Measurements from ENCODE around the gene AIFM2.

AIFM2 gene

GRCh38 chr10:70146489-70147258 lies 14.0 kb upstream of the AIFM2 start, which contains the start of gene TYSND1:
Gene TYSND1, minus strand, starts transcription at chr10:70146700. Its CDS starts 114 bp downstream, at chr10:70146586.
- peak within 1 kb of the TSS; percentile 85 for H3K27ac ChIP-seq
- DNase-seq (ENCODE audit: low read depth, low spot score) = peak; percentile 96

- H3K27ac ChIP-seq = peak overlapping the region; percentile 85
- DNase-seq (ENCODE audit: low read depth, low spot score) = no peak
These were observed 13.3 kb upstream of the AIFM2 start for GRCh38 chr10:70145666-70146488.

- H3K27ac ChIP-seq = peak overlapping the region; percentile 85
- no peak for DNase-seq (ENCODE audit: low read depth, low spot score)
These were observed 12.6 kb upstream of the AIFM2 start for GRCh38 chr10:70145166-70145665.

- H3K27ac ChIP-seq = no peak overlapping the region
- no peak for DNase-seq (ENCODE audit: low read depth, low spot score)
These were observed 11.9 kb upstream of the AIFM2 start for GRCh38 chr10:70144372-70145110.

GRCh38 chr10:70142555-70142954 lies 9.9 kb upstream of the AIFM2 start:
- DNase-seq (ENCODE audit: low read depth, low spot score) = no peak

GRCh38 chr10:70140297-70140696 lies 7.7 kb upstream of the AIFM2 start:
- no peak overlapping the region for H3K27ac ChIP-seq
- no peak for DNase-seq (ENCODE audit: low read depth, low spot score)

More at GRCh38 chr10:70142555-70142954, 9.9 kb upstream of the AIFM2 start:
- no peak overlapping the region for H3K27ac ChIP-seq

- H3K27ac ChIP-seq = no peak overlapping the region
- DNase-seq (ENCODE audit: low read depth, low spot score) = no peak
These were observed 7.3 kb upstream of the AIFM2 start for GRCh38 chr10:70139997-70140250.

- DNase-seq (ENCODE audit: low read depth, low spot score) = no peak
- H3K27ac ChIP-seq = peak overlapping the region; percentile 73
These were observed 6.7 kb upstream of the AIFM2 start for GRCh38 chr10:70139151-70139996.

GRCh38 chr10:70137927-70138883 lies 5.6 kb upstream of the AIFM2 start:
- peak overlapping the region; percentile 73 for H3K27ac ChIP-seq
- DNase-seq (ENCODE audit: low read depth, low spot score) = no peak

- DNase-seq (ENCODE audit: low read depth, low spot score) = no peak
- no peak overlapping the region for H3K27ac ChIP-seq
These were observed 4.5 kb upstream of the AIFM2 start for GRCh38 chr10:70137135-70137534.

GRCh38 chr10:70135684-70136083 lies 3.1 kb upstream of the AIFM2 start:
- DNase-seq (ENCODE audit: low read depth, low spot score) = no peak

GRCh38 chr10:70135046-70135445 lies 2.4 kb upstream of the AIFM2 start:
- H3K27ac ChIP-seq = no peak overlapping the region
- DNase-seq (ENCODE audit: low read depth, low spot score) = no peak

More at GRCh38 chr10:70135684-70136083, 3.1 kb upstream of the AIFM2 start:
- H3K27ac ChIP-seq = no peak overlapping the region

GRCh38 chr10:70131560-70131937 lies 1.1 kb downstream of the AIFM2 start:
- H3K27ac ChIP-seq = peak overlapping the region; percentile 81
- DNase-seq (ENCODE audit: low read depth, low spot score) = no peak

GRCh38 chr10:70130878-70131559 lies 1.6 kb downstream of the AIFM2 start:
- peak overlapping the region; percentile 81 for H3K27ac ChIP-seq
- no peak for DNase-seq (ENCODE audit: low read depth, low spot score)

- H3K27ac ChIP-seq = no peak overlapping the region
- DNase-seq (ENCODE audit: low read depth, low spot score) = no peak
These were observed 5.8 kb downstream of the AIFM2 start for GRCh38 chr10:70126700-70127395.

- no peak overlapping the region for H3K27ac ChIP-seq
- no peak for DNase-seq (ENCODE audit: low read depth, low spot score)
These were observed 6.6 kb downstream of the AIFM2 start for GRCh38 chr10:70125918-70126552.

- H3K27ac ChIP-seq = no peak overlapping the region
- DNase-seq (ENCODE audit: low read depth, low spot score) = no peak
These were observed 7.7 kb downstream of the AIFM2 start for GRCh38 chr10:70124918-70125317.
